Liver (tissue), 3 donors: ENCODE data around the gene SEPTIN8.

Experiments
- EGR1 ChIP-seq, 2 donors: IDR thresholded peaks; 2 replicates each; pipeline ENCODE4 v1.6.1; 2016 to 2018; ENCODE audit warnings: antibody characterized with exemption in 2 of 2, low read depth in 2 of 2
- GABPA ChIP-seq, 2 donors: IDR thresholded peaks in 1 of 2; conservative IDR thresholded peaks in 1 of 2; 2 replicates each; pipeline ENCODE4 v1.6.1; 2016; ENCODE audit warnings: antibody characterized with exemption in 2 of 2, mild to moderate bottlenecking in 1 of 2, moderate library complexity in 1 of 2
- JUND ChIP-seq, 2 donors: IDR thresholded peaks; 2 replicates each; pipeline ENCODE4 v1.6.1; 2016; ENCODE audit warnings: antibody characterized with exemption in 2 of 2
- SP1 ChIP-seq: IDR thresholded peaks from 2 replicates; pipeline ENCODE4 v1.6.1; 2018; ENCODE audit warnings: antibody characterized with exemption, mild to moderate bottlenecking
- TAF1 ChIP-seq: conservative IDR thresholded peaks from 2 replicates; pipeline ENCODE4 v1.6.1; 2016; ENCODE audit warnings: antibody characterized with exemption, mild to moderate bottlenecking
- TF ChIP-seq, protein P1 (sequence below): fragments of 150-350 bp; IDR thresholded peaks from 2 replicates; pipeline ENCODE4 v1.5.1; 2017; ENCODE audit warnings: improper control_type of control experiment, low read depth, low read length; ENCODE audit not compliant: missing input control
- TF ChIP-seq, protein P2 (sequence below): IDR thresholded peaks from 2 replicates; pipeline ENCODE4 v1.6.1; 2016; ENCODE audit warnings: antibody characterized with exemption
- donor health status: healthy.
- donor health status: healthy.

DNA sequence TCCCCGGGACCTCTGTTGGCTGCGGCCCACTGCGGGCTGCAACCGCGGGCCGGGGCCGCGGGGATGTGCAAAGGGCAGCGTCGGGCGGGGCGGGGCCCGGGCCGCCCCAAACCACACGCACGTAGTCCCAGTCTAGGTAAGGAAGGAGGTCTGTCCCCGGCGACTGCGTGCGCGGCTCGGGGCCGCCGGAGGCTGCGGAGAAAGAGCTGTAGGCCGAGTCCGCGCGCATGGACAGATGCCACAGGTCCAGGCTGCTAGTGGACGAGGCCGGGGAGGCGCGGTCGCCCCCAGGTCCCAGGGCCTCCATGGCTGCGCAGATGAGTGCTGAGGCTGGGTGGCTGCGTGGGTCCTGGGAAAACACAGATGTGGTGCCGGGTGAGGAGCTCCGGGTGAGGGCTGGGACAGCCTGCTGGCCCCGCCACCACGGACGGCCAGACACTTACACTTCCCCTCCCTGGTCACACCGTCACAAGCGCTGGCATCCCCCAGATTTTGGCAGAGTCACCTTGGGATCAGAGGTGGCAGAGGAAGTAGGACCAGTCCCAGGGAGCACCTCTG lies 48.9 kb upstream of the SEPTIN8 start:
- TF ChIP-seq TAF1 (no peak), EGR1 (IDR thresholded peaks at IDR 0.05; ENCODE audit: low read depth in 2 of 2) (no peak), GABPA (IDR thresholded peaks at IDR 0.05 in 1 of 2, conservative IDR thresholded peaks at IDR 0.05 in 1 of 2) (no peak), SP1 (no peak), JUND (IDR thresholded peaks at IDR 0.05) (no peak)
- TF ChIP-seq, protein P1, sequence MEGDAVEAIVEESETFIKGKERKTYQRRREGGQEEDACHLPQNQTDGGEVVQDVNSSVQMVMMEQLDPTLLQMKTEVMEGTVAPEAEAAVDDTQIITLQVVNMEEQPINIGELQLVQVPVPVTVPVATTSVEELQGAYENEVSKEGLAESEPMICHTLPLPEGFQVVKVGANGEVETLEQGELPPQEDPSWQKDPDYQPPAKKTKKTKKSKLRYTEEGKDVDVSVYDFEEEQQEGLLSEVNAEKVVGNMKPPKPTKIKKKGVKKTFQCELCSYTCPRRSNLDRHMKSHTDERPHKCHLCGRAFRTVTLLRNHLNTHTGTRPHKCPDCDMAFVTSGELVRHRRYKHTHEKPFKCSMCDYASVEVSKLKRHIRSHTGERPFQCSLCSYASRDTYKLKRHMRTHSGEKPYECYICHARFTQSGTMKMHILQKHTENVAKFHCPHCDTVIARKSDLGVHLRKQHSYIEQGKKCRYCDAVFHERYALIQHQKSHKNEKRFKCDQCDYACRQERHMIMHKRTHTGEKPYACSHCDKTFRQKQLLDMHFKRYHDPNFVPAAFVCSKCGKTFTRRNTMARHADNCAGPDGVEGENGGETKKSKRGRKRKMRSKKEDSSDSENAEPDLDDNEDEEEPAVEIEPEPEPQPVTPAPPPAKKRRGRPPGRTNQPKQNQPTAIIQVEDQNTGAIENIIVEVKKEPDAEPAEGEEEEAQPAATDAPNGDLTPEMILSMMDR: no peak
- TF ChIP-seq, protein P2, sequence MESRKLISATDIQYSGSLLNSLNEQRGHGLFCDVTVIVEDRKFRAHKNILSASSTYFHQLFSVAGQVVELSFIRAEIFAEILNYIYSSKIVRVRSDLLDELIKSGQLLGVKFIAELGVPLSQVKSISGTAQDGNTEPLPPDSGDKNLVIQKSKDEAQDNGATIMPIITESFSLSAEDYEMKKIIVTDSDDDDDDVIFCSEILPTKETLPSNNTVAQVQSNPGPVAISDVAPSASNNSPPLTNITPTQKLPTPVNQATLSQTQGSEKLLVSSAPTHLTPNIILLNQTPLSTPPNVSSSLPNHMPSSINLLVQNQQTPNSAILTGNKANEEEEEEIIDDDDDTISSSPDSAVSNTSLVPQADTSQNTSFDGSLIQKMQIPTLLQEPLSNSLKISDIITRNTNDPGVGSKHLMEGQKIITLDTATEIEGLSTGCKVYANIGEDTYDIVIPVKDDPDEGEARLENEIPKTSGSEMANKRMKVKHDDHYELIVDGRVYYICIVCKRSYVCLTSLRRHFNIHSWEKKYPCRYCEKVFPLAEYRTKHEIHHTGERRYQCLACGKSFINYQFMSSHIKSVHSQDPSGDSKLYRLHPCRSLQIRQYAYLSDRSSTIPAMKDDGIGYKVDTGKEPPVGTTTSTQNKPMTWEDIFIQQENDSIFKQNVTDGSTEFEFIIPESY: no peak
